HEK293T (cell line): Measurements from ENCODE around the gene TNFSF11.

Experiments
- ELF4 ChIP-seq: fragments of 450-650 bp; IDR thresholded peaks from 2 replicates; pipeline ENCODE4 v1.6.1; 2017; ENCODE audit warnings: antibody characterized with exemption
- FOXM1 ChIP-seq: fragments of 450-650 bp; IDR thresholded peaks from 2 replicates; pipeline ENCODE4 v1.6.1; 2017; ENCODE audit warnings: mild to moderate bottlenecking, borderline replicate concordance
- NFRKB ChIP-seq: fragments of 450-650 bp; IDR thresholded peaks from 2 replicates; pipeline ENCODE4 v1.6.1; 2016; ENCODE audit warnings: mild to moderate bottlenecking, moderate library complexity
- ZNF384 ChIP-seq: fragments of 450-650 bp; IDR thresholded peaks from 2 replicates; pipeline ENCODE4 v1.6.1; 2016

DNA sequence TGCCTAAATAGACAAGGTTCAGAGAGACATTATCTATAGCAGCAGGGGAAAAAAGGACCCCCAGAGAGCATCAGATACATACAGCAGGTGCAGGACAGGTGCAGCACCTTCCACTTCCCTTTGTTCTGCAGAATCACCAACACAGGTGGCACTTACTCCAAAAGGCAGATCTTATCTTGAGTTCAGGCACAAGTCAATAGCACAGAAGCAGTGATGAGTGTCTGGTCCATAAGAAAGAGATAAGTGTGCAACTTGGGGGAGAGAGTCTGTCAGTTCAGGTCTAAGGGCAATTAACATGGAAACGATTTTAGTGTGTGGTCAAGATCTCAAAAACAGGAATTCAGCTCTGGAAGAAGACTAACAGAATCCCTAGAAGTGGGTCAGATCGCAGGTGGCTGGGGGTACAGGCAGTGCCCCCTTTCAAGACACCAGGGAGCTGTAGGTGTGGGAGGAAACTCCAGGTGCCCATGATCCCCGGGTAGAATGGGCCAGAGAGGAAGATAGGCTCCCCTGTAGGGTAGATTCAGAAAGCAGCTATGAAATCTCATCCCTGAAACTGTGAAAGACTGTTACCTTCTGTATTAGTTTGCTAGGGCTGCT is 40.6 kb downstream of the TNFSF11 start:
- no peak for TF ChIP-seq ELF4
- TF ChIP-seq ZNF384: no peak
- no peak for TF ChIP-seq NFRKB
- TF ChIP-seq FOXM1: no peak
